Measurements from ENCODE around the gene ZBED1. TPM values are rescaled to one million over a fixed set of nuclear protein-coding genes. Genes with fewer than 3 reads are reported as not detected.
"Not testable (repeated sequence)": the region's sequence is repeated elsewhere in the genome, so short reads cannot be mapped to it uniquely, and the experiment has no call there.

Gene ZBED1
- polyA plus RNA-seq, 1 experiment: 26.3 TPM

DNA sequence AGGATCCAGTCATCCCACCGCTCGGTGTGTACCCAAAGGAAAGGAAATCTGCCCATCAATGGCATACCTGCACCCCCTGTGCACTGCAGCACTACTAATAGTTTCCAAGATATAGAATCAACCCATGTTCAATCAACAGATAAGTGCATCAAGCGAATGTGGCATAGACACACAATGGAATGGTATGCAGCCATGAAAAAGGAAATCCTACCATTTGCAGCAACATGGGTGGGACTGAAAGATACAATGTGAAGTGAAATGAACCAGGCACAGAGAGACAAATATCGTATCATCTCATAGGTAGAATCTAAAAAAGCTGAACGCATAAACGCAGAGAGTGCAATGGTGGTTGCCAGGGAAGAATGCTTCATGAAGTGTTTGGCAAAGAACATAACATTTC is 42.5 kb downstream of the ZBED1 start:
- no peak for TF ChIP-seq CTCF (IDR thresholded peaks at IDR 0.05; ENCODE audit: insufficient read depth, low read depth, low read length)
- no peaks in the 10 kb centered on the region for H3K27me3 ChIP-seq (ENCODE audit: control insufficient read depth, insufficient read depth, low read length)
- CTCF ChIA-PET: no interaction called here

GRCh38 chrX:2457289-2458133 is 43.3 kb downstream of the ZBED1 start:
- ChIA-PET CTCF (no interaction called here), POLR2A (no interaction called here)
- no peaks in the 10 kb centered on the region for H3K36me3 ChIP-seq (ENCODE audit: control insufficient read depth, insufficient read depth, low read length)
- H3K4me3 ChIP-seq (ENCODE audit: low read depth, low read length): no peak overlapping the region
- no peak for TF ChIP-seq CTCF (IDR thresholded peaks at IDR 0.05; ENCODE audit: insufficient read depth, low read depth, low read length)
- no peak for DNase-seq (ENCODE audit: low read depth)
- no peaks in the 10 kb centered on the region for H3K27me3 ChIP-seq (ENCODE audit: control insufficient read depth, insufficient read depth, low read length)

More for the DNA sequence above, 42.5 kb downstream of the ZBED1 start:
- DNase-seq (ENCODE audit: low read depth): no peak
- no peak overlapping the region for H3K4me3 ChIP-seq (ENCODE audit: low read depth, low read length)
- H3K36me3 ChIP-seq (ENCODE audit: control insufficient read depth, insufficient read depth, low read length): no peaks in the 10 kb centered on the region
- POLR2A ChIA-PET: no interaction called here

DNA sequence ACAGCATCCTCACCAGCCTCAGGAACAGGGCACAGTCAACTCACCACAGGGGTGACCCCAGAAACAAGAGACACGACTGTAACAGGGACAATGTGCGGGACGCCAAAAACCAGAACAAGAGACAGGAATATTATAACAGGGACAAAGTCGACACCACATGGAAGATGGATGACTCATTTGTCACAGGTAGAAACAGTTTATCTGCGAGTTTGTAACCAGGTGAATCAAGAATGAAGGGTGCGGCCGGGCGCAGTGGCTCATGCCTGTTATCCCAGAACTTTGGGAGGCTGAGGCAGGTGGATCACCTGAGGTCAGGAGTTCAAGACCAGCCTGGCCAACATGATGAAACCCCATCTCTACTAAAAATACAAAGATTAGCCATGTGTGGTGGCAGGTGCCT is 44.7 kb downstream of the ZBED1 start:
- H3K36me3 ChIP-seq (ENCODE audit: control insufficient read depth, insufficient read depth, low read length); H3K27me3 ChIP-seq (ENCODE audit: control insufficient read depth, insufficient read depth, low read length); CTCF ChIA-PET; H3K4me3 ChIP-seq (ENCODE audit: low read depth, low read length); DNase-seq (ENCODE audit: low read depth); POLR2A ChIA-PET: not testable (repeated sequence)

DNA sequence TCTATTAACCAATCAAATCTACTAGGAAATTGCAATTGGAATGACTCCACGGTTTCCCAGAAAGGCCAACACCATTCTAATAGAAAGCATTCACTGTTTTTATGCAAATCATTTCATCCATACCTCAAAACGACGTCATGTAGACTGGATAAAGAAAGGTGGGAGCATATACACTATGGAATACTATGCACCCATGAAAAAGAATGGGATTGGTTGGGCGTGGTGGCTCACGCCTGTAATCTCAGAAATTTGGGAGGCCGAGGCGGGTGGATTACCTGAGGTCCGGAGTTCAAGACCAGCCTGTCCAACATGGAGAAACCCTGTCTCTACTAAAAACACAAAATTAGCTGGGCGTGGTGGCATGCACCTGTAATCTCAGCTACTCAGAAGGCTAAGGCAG is 46.2 kb downstream of the ZBED1 start:
- CTCF ChIA-PET; H3K4me3 ChIP-seq (ENCODE audit: low read depth, low read length); POLR2A ChIA-PET; H3K36me3 ChIP-seq (ENCODE audit: control insufficient read depth, insufficient read depth, low read length); DNase-seq (ENCODE audit: low read depth); H3K27me3 ChIP-seq (ENCODE audit: control insufficient read depth, insufficient read depth, low read length): not testable (repeated sequence)

DNA sequence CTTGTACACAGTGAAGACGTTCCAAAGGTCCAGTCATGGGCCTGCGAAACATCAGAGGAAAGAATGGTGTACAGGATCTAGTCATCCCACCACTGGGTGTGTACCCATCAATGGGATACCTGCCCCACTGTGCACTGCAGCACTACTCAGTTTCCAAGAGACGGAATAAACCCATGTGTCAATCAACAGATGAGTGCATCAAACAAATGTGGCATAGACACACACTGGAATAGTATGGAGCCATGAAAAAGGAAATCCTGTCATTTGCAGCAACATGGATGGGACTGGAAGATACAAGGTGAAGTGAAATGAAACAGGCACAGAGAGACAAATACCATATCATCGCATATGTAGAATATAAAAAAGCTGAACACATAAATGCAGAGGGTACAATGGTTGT is 48.0 kb downstream of the ZBED1 start:
- TF ChIP-seq CTCF (IDR thresholded peaks at IDR 0.05; ENCODE audit: insufficient read depth, low read depth, low read length): no peak
- no peaks in the 10 kb centered on the region for H3K27me3 ChIP-seq (ENCODE audit: control insufficient read depth, insufficient read depth, low read length)
- ChIA-PET POLR2A (no interaction called here), CTCF (no interaction called here)
- no peak overlapping the region for H3K4me3 ChIP-seq (ENCODE audit: low read depth, low read length)
- no peak for DNase-seq (ENCODE audit: low read depth)
- no peaks in the 10 kb centered on the region for H3K36me3 ChIP-seq (ENCODE audit: control insufficient read depth, insufficient read depth, low read length)

DNA sequence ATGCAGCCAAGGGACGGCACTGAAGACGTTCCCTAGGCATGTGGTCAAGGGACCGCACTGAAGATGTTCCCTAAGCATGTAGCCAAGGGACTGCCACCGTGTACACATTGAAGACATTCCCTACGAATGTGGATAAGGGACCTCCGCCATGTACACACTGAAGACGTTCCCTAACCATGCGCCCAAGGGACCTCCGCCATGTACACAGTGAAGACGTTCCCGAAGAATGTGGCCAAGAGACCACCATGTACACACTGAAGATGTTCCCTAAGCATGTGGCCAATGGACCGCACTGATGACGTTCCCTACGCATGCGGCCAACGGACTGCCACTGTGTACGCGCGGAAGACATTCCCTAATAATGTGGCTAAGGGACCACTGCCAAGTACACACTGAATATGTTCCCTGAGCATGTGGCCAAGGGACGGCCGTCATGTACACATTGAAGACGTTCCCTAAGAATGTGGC is 48.4 kb downstream of the ZBED1 start:
- CTCF ChIA-PET: no interaction called here

More for the DNA sequence above, 48.4 kb downstream of the ZBED1 start:
- DNase-seq (ENCODE audit: low read depth): no peak
- H3K4me3 ChIP-seq (ENCODE audit: low read depth, low read length): no peak overlapping the region
- no peaks in the 10 kb centered on the region for H3K36me3 ChIP-seq (ENCODE audit: control insufficient read depth, insufficient read depth, low read length)
- H3K27me3 ChIP-seq (ENCODE audit: control insufficient read depth, insufficient read depth, low read length): no peaks in the 10 kb centered on the region
- no peak for TF ChIP-seq CTCF (IDR thresholded peaks at IDR 0.05; ENCODE audit: insufficient read depth, low read depth, low read length)
- POLR2A ChIA-PET: no interaction called here
